ENCODE measurements around the gene RBPMS2.

Gene RBPMS2

DNA sequence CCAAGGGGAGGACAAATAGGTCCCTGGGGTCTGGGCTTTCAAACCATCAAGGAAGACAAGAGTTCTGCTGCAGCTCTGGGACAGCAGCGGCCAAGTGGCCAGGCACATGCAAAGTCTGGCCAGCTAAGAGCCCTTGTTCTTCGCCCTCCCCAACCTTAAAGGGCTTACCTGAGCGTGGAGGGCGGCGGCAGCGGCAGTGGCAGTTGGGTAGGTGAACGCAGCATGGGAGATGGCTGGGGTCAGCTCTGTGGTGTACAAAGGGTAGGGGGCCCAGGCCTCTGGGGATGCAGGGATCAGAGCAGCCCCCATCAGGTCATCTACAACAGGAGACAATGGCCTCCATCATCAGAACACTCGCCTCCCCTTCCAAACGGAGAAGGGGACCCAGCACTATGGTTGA, 27.1 kb downstream of the RBPMS2 start:
- Histone ChIP-seq H3K27me3 (ENCODE audit: insufficient read depth, low read length, poor library complexity) (no peaks in the 10 kb centered on the region), H3K4me1 (ENCODE audit: insufficient read depth, low read length) (no peaks in the 10 kb centered on the region), H3K4me2 (ENCODE audit: insufficient read depth, low read length) (no peak overlapping the region), H3K27ac (ENCODE audit: low read length) (no peak overlapping the region), H3K9ac (ENCODE audit: low read depth, low read length) (no peak overlapping the region), H3K36me3 (ENCODE audit: insufficient read depth, low read length) (no peaks in the 10 kb centered on the region), H3K79me2 (ENCODE audit: insufficient read depth, low read length) (no peaks in the 10 kb centered on the region), H3K9me3 (ENCODE audit: insufficient read depth, low read length, severe bottlenecking) (no peaks in the 10 kb centered on the region), H4K20me1 (ENCODE audit: insufficient read depth, low read length) (no peaks in the 10 kb centered on the region), H3K4me3 (ENCODE audit: low read depth in 1 of 2, low read length in 2 of 2) (no peak overlapping the region), H2AFZ (ENCODE audit: low read depth, low read length) (no peak overlapping the region)
- TF ChIP-seq, protein P1, sequence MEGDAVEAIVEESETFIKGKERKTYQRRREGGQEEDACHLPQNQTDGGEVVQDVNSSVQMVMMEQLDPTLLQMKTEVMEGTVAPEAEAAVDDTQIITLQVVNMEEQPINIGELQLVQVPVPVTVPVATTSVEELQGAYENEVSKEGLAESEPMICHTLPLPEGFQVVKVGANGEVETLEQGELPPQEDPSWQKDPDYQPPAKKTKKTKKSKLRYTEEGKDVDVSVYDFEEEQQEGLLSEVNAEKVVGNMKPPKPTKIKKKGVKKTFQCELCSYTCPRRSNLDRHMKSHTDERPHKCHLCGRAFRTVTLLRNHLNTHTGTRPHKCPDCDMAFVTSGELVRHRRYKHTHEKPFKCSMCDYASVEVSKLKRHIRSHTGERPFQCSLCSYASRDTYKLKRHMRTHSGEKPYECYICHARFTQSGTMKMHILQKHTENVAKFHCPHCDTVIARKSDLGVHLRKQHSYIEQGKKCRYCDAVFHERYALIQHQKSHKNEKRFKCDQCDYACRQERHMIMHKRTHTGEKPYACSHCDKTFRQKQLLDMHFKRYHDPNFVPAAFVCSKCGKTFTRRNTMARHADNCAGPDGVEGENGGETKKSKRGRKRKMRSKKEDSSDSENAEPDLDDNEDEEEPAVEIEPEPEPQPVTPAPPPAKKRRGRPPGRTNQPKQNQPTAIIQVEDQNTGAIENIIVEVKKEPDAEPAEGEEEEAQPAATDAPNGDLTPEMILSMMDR (IDR thresholded peaks at IDR 0.05; ENCODE audit: borderline replicate concordance, extremely low read depth, low read length, poor library complexity, severe bottlenecking): no peak
- DNase-seq (no peak), ATAC-seq (ENCODE audit: insufficient read depth, low read depth) (no peak)

DNA sequence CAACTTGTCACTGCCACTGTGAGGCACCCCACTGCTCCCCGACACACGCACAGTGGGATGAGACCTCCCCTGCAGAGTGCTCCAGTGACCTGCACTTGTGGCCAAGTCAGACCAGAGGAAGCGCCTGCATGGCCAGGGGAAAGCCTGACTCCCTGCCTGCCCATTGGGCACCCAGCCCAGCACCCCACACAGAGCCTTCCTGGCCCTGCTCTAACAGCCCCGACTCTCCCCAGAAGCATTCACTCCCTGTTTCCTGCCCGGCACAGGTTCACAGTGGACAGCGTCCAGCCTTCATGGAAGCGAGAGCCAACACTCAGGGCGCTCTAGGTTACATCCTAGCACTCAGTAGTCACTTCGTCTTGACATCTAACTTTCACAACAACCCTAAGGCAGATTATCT, 27.8 kb downstream of the RBPMS2 start:
- Histone ChIP-seq H3K9me3 (ENCODE audit: insufficient read depth, low read length, severe bottlenecking) (no peaks in the 10 kb centered on the region), H3K4me2 (ENCODE audit: insufficient read depth, low read length) (no peak overlapping the region), H3K27me3 (ENCODE audit: insufficient read depth, low read length, poor library complexity) (no peaks in the 10 kb centered on the region), H3K79me2 (ENCODE audit: insufficient read depth, low read length) (no peaks in the 10 kb centered on the region), H3K27ac (ENCODE audit: low read length) (no peak overlapping the region), H3K9ac (ENCODE audit: low read depth, low read length) (no peak overlapping the region), H4K20me1 (ENCODE audit: insufficient read depth, low read length) (no peaks in the 10 kb centered on the region), H3K36me3 (ENCODE audit: insufficient read depth, low read length) (no peaks in the 10 kb centered on the region), H3K4me3 (ENCODE audit: low read depth in 1 of 2, low read length in 2 of 2) (no peak overlapping the region), H3K4me1 (ENCODE audit: insufficient read depth, low read length) (no peaks in the 10 kb centered on the region), H2AFZ (ENCODE audit: low read depth, low read length) (no peak overlapping the region)
- TF ChIP-seq, protein P1 (IDR thresholded peaks at IDR 0.05; ENCODE audit: borderline replicate concordance, extremely low read depth, low read length, poor library complexity, severe bottlenecking): no peak
- no peak for TF ChIP-seq EZH2 (IDR thresholded peaks at IDR 0.05; ENCODE audit: borderline replicate concordance, low read depth, low read length, severe bottlenecking)
- ATAC-seq (ENCODE audit: insufficient read depth, low read depth): no peak
- no peak for DNase-seq

- no peaks in the 10 kb centered on the region for H3K36me3 ChIP-seq (ENCODE audit: insufficient read depth, low read length)
- ATAC-seq (ENCODE audit: insufficient read depth, low read depth): peak; percentile 48; the same call in 1 of the 3 replicates
- no peaks in the 10 kb centered on the region for H3K27me3 ChIP-seq (ENCODE audit: insufficient read depth, low read length, poor library complexity)
- no peaks in the 10 kb centered on the region for H4K20me1 ChIP-seq (ENCODE audit: insufficient read depth, low read length)
- DNase-seq: no peak
- no peak overlapping the region for H3K27ac ChIP-seq (ENCODE audit: low read length)
- no peak overlapping the region for H3K4me3 ChIP-seq (ENCODE audit: low read depth in 1 of 2, low read length in 2 of 2)
- TF ChIP-seq EZH2 (IDR thresholded peaks at IDR 0.05; ENCODE audit: borderline replicate concordance, low read depth, low read length, severe bottlenecking): no peak
- TF ChIP-seq, protein P1 (IDR thresholded peaks at IDR 0.05; ENCODE audit: borderline replicate concordance, extremely low read depth, low read length, poor library complexity, severe bottlenecking): no peak
- H3K79me2 ChIP-seq (ENCODE audit: insufficient read depth, low read length): no peaks in the 10 kb centered on the region
- H3K9ac ChIP-seq (ENCODE audit: low read depth, low read length): no peak overlapping the region
- no peak overlapping the region for H3K4me2 ChIP-seq (ENCODE audit: insufficient read depth, low read length)
- H3K4me1 ChIP-seq (ENCODE audit: insufficient read depth, low read length): no peaks in the 10 kb centered on the region
- H2AFZ ChIP-seq (ENCODE audit: low read depth, low read length): no peak overlapping the region
- H3K9me3 ChIP-seq (ENCODE audit: insufficient read depth, low read length, severe bottlenecking): no peaks in the 10 kb centered on the region
Observed at GRCh38 chr15:64746921-64747320, 28.5 kb downstream of the RBPMS2 start.

GRCh38 chr15:64746356-64746755, 29.0 kb downstream of the RBPMS2 start:
- Histone ChIP-seq H3K79me2 (ENCODE audit: insufficient read depth, low read length) (no peaks in the 10 kb centered on the region), H3K4me1 (ENCODE audit: insufficient read depth, low read length) (no peaks in the 10 kb centered on the region), H3K4me2 (ENCODE audit: insufficient read depth, low read length) (no peak overlapping the region), H3K4me3 (ENCODE audit: low read depth in 1 of 2, low read length in 2 of 2) (no peak overlapping the region), H3K27me3 (ENCODE audit: insufficient read depth, low read length, poor library complexity) (no peaks in the 10 kb centered on the region), H3K36me3 (ENCODE audit: insufficient read depth, low read length) (no peaks in the 10 kb centered on the region), H4K20me1 (ENCODE audit: insufficient read depth, low read length) (no peaks in the 10 kb centered on the region), H2AFZ (ENCODE audit: low read depth, low read length) (no peak overlapping the region), H3K9ac (ENCODE audit: low read depth, low read length) (no peak overlapping the region), H3K9me3 (ENCODE audit: insufficient read depth, low read length, severe bottlenecking) (no peaks in the 10 kb centered on the region), H3K27ac (ENCODE audit: low read length) (no peak overlapping the region)
- DNase-seq (no peak), ATAC-seq (ENCODE audit: insufficient read depth, low read depth) (no peak)
- no peak for TF ChIP-seq EZH2 (IDR thresholded peaks at IDR 0.05; ENCODE audit: borderline replicate concordance, low read depth, low read length, severe bottlenecking)
- TF ChIP-seq, protein P1 (IDR thresholded peaks at IDR 0.05; ENCODE audit: borderline replicate concordance, extremely low read depth, low read length, poor library complexity, severe bottlenecking): no peak

Data from DND-41 (cell line).